GM19324 (cell line): ENCODE data around the gene HID1.
"Not testable (repeated sequence)": the region's sequence is repeated elsewhere in the genome, so short reads cannot be mapped to it uniquely, and the experiment has no call there.

Source experiments
- ATAC-seq: cut with Tn5 transposase; IDR thresholded peaks from one replicate; pipeline ENCODE4 v1.9.1; 2021; ENCODE audit warnings: mild to moderate bottlenecking, moderate library complexity; ENCODE audit not compliant: unreplicated experiment, low FRiP score

The HID1 gene

DNA sequence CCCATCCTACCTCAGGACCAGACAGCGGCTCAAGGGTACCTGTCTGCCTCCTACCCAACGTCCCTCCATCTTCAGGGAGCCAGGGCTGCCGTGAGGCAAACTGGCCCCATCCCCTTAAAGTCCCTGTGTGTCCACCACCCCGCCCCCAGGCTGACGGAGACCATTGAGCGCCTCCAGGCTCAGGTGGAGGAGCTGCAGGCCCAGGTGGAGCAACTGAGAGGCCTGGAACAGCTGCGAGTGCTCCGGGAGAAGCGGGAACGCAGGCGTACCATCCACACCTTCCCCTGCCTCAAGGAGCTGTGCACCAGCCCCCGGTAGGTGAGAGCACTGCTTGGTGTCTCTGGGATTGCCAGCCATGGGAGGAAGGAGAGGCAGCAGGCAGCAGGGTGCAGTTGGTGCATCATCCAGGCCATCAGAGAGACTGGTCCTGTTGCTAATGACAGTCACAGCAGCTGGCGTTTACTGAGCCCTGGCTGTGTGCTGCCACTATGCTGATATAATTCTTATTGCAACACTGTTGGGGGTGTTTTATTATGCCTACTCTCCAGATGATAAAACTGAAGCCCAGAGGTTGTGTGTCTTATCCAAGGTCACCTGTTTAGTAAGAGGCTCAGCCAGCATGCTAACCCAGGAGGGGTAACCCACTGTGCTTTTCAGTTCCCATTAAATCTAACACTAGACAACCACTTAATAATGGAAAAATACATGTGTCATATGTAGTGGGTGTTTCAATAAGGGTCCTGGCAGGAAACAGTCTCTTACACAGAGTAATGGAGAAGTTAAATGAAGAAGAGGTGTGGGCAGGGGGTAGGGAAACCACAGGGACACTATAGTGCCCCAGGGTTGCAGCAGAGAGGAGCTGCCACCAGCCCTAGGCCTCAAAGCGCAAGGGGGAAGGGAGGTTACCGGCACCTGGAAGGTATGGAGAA is 29.6 kb upstream of the HID1 start:
- no peak for ATAC-seq

DNA sequence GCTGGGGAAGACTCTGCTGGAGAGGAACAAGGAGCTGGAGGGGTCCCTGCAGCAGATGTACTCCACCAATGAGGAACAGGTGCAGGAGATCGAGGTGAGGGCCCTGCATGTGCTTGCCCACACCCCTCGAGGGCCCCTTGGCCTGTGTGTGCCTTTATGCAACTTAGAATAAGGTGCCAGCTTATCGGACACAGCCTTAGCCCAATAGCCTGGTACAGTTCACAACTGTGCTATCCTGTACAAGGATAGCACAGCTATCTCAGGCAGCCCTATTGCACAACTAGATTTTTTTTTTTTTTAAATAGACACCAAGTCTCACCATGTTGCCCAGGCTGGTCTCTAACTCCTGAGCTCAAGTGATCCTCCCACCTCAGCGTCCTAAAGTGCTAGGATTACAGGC is 27.0 kb upstream of the HID1 start:
- no peak for ATAC-seq

DNA sequence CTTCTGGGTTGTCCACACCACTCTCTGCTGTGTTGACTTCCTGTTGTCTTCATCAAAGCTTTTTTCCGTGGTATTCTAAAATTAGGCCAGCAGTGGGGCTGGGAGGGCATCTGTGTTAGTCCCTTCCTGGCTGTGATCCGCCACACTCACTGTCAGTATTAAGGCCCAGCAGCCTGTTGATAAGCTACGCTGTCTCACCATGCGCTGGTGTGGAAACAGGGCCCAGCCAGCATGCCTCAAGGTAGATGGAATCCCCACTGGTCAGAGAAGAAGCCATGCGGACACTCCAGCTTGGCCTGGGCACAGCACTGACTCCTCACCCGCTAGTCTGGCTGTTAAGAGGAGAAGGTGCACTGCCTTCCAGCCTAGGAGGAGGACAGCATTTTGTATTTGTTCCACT is 26.2 kb upstream of the HID1 start:
- ATAC-seq, result no peak

- no peak for ATAC-seq
Observed at GRCh38 chr17:74995847-74996246, 23.3 kb upstream of the HID1 start.

DNA sequence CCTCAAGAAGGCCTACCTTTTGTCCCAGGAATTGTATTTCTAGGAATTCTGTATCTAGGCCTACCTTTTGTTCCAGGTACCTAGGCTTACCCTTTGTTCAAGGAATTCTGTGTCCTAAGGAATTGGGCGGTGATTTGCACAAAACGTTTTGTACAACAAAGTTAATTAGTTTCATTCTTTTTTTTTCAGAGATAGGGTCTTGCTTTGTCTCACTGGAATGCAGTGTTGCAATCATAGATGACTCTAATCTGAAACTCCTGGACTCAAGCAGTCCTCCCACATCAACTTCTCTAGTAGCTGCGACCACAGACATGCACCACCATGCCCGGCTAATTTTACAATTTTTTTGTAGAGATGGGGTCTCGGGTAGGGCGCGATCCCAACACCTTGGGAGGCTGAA is 21.9 kb upstream of the HID1 start:
- no peak for ATAC-seq

DNA sequence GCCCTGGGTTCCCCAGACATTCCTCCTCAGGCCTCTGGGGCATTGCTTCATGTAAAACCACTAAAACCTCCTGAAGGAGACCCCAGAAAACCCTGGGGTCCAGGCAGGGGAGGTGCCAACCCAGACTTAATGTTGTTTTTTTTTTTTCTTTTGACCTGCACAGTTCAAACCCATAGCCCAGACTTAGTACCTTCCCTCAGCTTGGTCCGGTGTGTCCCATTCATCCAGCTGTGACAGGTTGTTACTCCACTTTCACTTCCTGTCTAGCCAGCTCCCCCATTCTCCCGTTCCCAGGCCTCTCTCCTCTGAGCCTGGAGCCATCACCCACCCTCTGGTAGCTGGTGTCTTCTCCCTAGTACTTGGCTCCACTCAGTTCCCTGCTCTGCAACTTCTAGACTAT is 19.7 kb upstream of the HID1 start:
- no peak for ATAC-seq

GRCh38 chr17:74990581-74991105 is 18.1 kb upstream of the HID1 start:
- no peak for ATAC-seq

DNA sequence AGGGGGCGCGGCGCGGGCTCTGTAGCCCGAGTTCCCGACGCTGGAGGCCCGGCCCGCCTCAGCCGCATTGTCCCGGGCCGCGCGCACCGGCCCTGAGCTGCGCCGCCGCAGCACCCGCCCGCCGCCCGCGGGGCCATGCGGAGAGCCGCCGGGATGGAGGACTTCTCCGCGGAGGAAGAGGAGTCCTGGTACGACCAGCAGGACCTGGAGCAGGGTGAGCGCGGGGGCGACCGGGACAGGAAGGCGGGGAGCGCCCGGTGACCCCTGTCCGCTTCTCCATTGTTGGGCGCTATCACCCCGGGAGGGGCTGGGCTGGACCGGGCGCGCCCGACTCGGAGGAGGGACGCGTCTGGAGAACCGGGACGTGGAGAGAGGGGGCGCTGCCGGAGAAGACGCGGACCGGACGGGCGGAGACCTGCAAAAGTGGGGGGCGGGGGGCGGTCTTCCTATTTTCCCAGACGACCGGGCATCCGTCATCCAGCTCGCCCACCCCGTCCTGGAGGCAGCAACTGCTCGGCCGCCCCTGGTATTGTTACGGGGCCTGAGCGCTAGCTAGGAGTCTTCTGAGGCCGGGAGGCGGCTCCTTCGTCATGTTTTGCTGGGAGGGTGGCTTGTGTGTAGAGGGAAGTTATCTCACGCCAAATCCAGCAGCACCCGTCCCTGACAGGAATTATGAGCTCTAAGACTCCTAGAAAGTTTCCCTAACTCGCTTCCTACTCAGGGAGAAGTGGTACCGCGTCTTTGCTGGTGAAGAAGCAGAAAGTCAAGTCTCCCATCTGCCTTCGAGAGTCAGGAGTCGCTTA is 15.6 kb upstream of the HID1 start:
- peak; percentile 43 for ATAC-seq

GRCh38 chr17:74987418-74987908 is 14.9 kb upstream of the HID1 start, which contains the start of gene CDR2L:
Gene CDR2L (plus strand): TSS chr17:74987632. CDS start chr17:74988044, 412 bp downstream.
- peak; percentile 86 for ATAC-seq

GRCh38 chr17:74986206-74986576 is 13.6 kb upstream of the HID1 start:
- no peak for ATAC-seq

GRCh38 chr17:74982663-74983313 is 10.2 kb upstream of the HID1 start:
- not testable (repeated sequence) for ATAC-seq

GRCh38 chr17:74981979-74982662 is 9.6 kb upstream of the HID1 start:
- no peak for ATAC-seq

DNA sequence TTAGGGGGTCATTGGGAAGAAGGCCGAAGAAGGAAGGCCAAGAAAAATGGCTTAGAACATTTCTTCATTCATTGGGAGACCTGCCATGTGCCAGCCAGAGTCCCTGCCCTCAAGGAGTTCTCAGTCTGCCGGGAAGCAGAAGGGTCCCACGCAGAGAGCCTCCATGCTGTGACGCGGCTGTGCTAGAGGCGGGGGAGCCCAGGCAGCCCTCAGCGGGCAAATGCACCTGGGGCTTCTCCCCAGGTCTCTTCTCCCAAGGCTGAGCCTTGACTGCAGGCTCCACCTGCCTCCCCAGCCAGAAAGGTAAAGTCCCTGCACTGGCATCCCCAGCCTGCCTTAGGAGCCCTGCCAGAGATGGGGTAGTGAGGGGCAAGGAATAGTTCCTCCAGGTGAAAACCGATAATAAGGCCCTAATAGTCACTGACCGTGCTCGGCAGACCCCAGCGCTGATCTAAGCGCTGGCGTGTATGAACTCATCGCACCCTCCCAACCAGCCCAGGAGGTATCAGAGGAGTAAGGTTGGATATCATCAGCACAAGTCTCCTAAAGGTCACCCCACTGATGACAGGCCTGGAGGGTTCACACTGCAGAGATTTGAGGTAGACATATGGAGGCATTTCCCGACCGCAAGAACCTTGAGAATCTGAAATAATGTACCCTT is 8.9 kb upstream of the HID1 start:
- no peak for ATAC-seq

- ATAC-seq, result no peak
Observed at GRCh38 chr17:74979408-74980146, 7.0 kb upstream of the HID1 start.

- no peak for ATAC-seq
Observed at GRCh38 chr17:74978240-74978639, 5.7 kb upstream of the HID1 start.

- ATAC-seq, result no peak
Observed at GRCh38 chr17:74977802-74978201, 5.2 kb upstream of the HID1 start.

DNA sequence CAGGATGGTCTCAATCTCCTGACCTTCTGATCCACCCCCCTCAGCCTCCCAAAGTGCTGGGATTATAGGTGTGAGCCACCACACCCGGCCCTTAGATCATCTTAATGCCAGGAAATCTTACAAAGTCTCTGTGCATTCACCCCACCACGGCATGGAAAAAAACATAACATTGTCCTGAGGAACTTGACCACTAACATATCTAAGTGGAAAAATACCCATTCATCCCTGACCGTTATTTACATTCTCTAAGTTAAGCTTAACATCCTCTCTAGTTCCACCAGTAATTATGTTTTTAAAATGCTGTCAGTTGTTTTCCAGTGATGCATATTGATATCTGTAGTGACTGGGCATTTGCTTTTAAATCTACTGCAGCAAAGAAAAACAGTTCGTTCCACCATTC is 3.4 kb upstream of the HID1 start:
- ATAC-seq, result no peak

GRCh38 chr17:74972973-74973328 is 392 bp upstream of the HID1 start:
- no peak for ATAC-seq

- no peak for ATAC-seq
Observed at GRCh38 chr17:74971842-74972106, 785 bp downstream of the HID1 start.
